K562 (cell line): Measurements from ENCODE around the gene ADAM10. TPM values are rescaled to one million over a fixed set of nuclear protein-coding genes. Genes with fewer than 3 reads are reported as not detected.
A peak's percentile ranks its signal among the peaks of the same experiment; 100 is the strongest.

Experiments used
- ATAC-seq: fragments of 200-7000 bp; cut with Tn5 transposase; 3 replicates; pipeline ENCODE4 v1.9.1; 2020; ENCODE audit warnings: moderate library complexity
- BruUV-seq: library from RNA; stranded (reverse); fragments of 400-500 nt; replicated peaks from 2 replicates; lab custom pipeline; 2021; lab: Mats Ljungman, UMichigan
- CTCF ChIA-PET: fragments of 300-600 bp; formaldehyde crosslinking; extraction: SDS; loops from one replicate; lab custom pipeline; 2021; ENCODE audit warnings: low intra/inter-chr PET ratio; lab: Yijun Ruan, JAX
- POLR2A ChIA-PET: fragments of 300-600, 350-650 bp; sonication (Branson Sonifier 250); formaldehyde crosslinking; extraction: SDS; loops from one replicate; lab custom pipeline; 2021; ENCODE audit warnings: antibody characterized with exemption, inconsistent platforms; lab: Yijun Ruan, JAX
- DNase-seq, 4 experiments: peaks; one replicate each; pipeline versions ENCODE4 v3.0.0 to v3.0.0-alpha.2; 2011 to 2018; ENCODE audit warnings: low spot score in 3 of 4, mixed read lengths in 3 of 4; ENCODE audit errors: extremely low read depth in 1 of 4
- FAIRE-seq: peaks from 2 replicates; lab custom pipeline; 2011; peaks lifted over from hg19 to GRCh38; lab: Jason Lieb, UNC
- H2AFZ ChIP-seq: 2 replicates; pipeline ENCODE4 v1.6.0; 2011; ENCODE audit warnings: low read depth, low read length, control low read depth, inconsistent platforms
- H3K27ac ChIP-seq: fragments of 200-600 bp; 3 replicates; pipeline ENCODE4 v1.8.0; 2011; ENCODE audit warnings: low read depth, mild to moderate bottlenecking, control low read depth, inconsistent platforms, low read length, moderate library complexity, mixed read lengths; ENCODE audit errors: extremely low read depth
- H3K27me3 ChIP-seq, 2 experiments: fragments of 300-600 bp in 1 of 2; 2 replicates in 1 of 2; 3 replicates in 1 of 2; pipeline versions ENCODE4 v1.6.0 to v1.8.0; 2011; ENCODE audit warnings: inconsistent platforms in 2 of 2, low read length in 2 of 2, mild to moderate bottlenecking in 1 of 2, mixed read lengths in 1 of 2, moderate library complexity in 1 of 2; ENCODE audit not compliant: control insufficient read depth in 2 of 2, insufficient read depth in 2 of 2
- H3K36me3 ChIP-seq: fragments of 300-600 bp; 3 replicates; pipeline ENCODE4 v1.8.0; 2011; ENCODE audit warnings: mild to moderate bottlenecking, low read length, inconsistent platforms; ENCODE audit not compliant: control insufficient read depth, insufficient read depth
- H3K4me1 ChIP-seq, 2 experiments: fragments of 200-600 bp in 1 of 2; replicated peaks in 1 of 2; 2 replicates in 1 of 2; 3 replicates in 1 of 2; pipeline versions ENCODE4 v1.5.1 to v1.8.0; 2011; ENCODE audit warnings: inconsistent platforms in 2 of 2, low read length in 2 of 2, mild to moderate bottlenecking in 1 of 2, mixed read lengths in 1 of 2, moderate library complexity in 1 of 2; ENCODE audit not compliant: control insufficient read depth in 2 of 2, insufficient read depth in 2 of 2
- H3K4me2 ChIP-seq: 2 replicates; pipeline ENCODE4 v1.6.1; 2011; ENCODE audit warnings: low read length, control low read depth, inconsistent platforms, mixed read lengths; ENCODE audit not compliant: insufficient read depth
- H3K4me3 ChIP-seq: fragments of 200-600 bp; sonication (generic), shearing (Covaris generic); 2 replicates; pipeline ENCODE4 v1.5.1; 2016; ENCODE audit warnings: control low read depth, inconsistent platforms
- H3K79me2 ChIP-seq: fragments of 200-600 bp; 3 replicates; pipeline ENCODE4 v1.8.0; 2011; ENCODE audit warnings: low read length, inconsistent platforms; ENCODE audit not compliant: control insufficient read depth, insufficient read depth
- H3K9ac ChIP-seq, 2 experiments: 2 replicates each; pipeline versions ENCODE4 v1.6.0 to v1.6.1; 2011; ENCODE audit warnings: low read depth in 2 of 2, low read length in 2 of 2, control low read depth in 1 of 2, inconsistent platforms in 1 of 2, mild to moderate bottlenecking in 1 of 2, mixed read lengths in 1 of 2; ENCODE audit not compliant: insufficient read depth in 1 of 2
- H3K9me1 ChIP-seq: one replicate; pipeline ENCODE4 v1.6.0; 2011; ENCODE audit warnings: inconsistent platforms, mild to moderate bottlenecking, low read length, moderate library complexity; ENCODE audit not compliant: control insufficient read depth, insufficient read depth
- H3K9me3 ChIP-seq: replicated peaks from 2 replicates; pipeline ENCODE4 v1.5.1; 2011; ENCODE audit warnings: low read depth, low read length, inconsistent platforms; ENCODE audit not compliant: control insufficient read depth, insufficient read depth
- H4K20me1 ChIP-seq: replicated peaks from 2 replicates; pipeline ENCODE4 v1.6.1; 2011; ENCODE audit warnings: low read length, inconsistent platforms, mixed read lengths; ENCODE audit not compliant: control insufficient read depth, insufficient read depth
- E4F1 ChIP-seq: fragments of 250-450 bp; sonication (Bioruptor Pico); IDR thresholded peaks from 2 replicates; pipeline ENCODE4 v1.5.0; 2021; ENCODE audit warnings: mild to moderate bottlenecking, borderline replicate concordance
- EP400 ChIP-seq: fragments of 450-650 bp; IDR thresholded peaks from 2 replicates; pipeline ENCODE4 v1.6.1; 2017; ENCODE audit warnings: antibody characterized with exemption, mild to moderate bottlenecking, moderate library complexity
- HMGN3 ChIP-seq: IDR thresholded peaks from 2 replicates; pipeline ENCODE4 v1.6.1; 2011; ENCODE audit warnings: borderline replicate concordance, low read depth, mild to moderate bottlenecking, mixed read lengths, low read length; ENCODE audit not compliant: insufficient read length; ENCODE audit errors: extremely low read depth
- KLF13 ChIP-seq: fragments of 450-650 bp; IDR thresholded peaks from 2 replicates; pipeline ENCODE4 v1.6.1; 2016; ENCODE audit warnings: missing genetic modification characterization, low read depth, mild to moderate bottlenecking, missing compliant biosample characterization, moderate library complexity, borderline replicate concordance
- KLF6 ChIP-seq: fragments of 250-450 bp; sonication (Bioruptor Pico); IDR thresholded peaks from 2 replicates; pipeline ENCODE4 v1.4.0; 2020; ENCODE audit warnings: mild to moderate bottlenecking, moderate library complexity, borderline replicate concordance
- MEIS2 ChIP-seq: fragments of 450-650 bp; IDR thresholded peaks from 2 replicates; pipeline ENCODE4 v1.6.1; 2014; ENCODE audit warnings: mild to moderate bottlenecking; ENCODE audit not compliant: partially characterized antibody
- MTA2 ChIP-seq: fragments of 450-650 bp; IDR thresholded peaks from 2 replicates; pipeline ENCODE4 v1.6.1; 2016; ENCODE audit warnings: low read depth
- NFE2 ChIP-seq: IDR thresholded peaks from 2 replicates; pipeline ENCODE4 v1.6.1; 2014; ENCODE audit warnings: antibody characterized with exemption, low read depth
- USF1 ChIP-seq: sonication (generic); formaldehyde crosslinking; IDR thresholded peaks from 2 replicates; pipeline ENCODE4 v1.9.0; 2022; ENCODE audit warnings: mild to moderate bottlenecking, missing genetic modification reagents
- ZBTB17 ChIP-seq: fragments of 450-650 bp; formaldehyde crosslinking; IDR thresholded peaks from 2 replicates; pipeline ENCODE4 v1.4.0; 2020; ENCODE audit warnings: mild to moderate bottlenecking
- ZBTB34 ChIP-seq: fragments of 250-450 bp; sonication (Bioruptor Pico); IDR thresholded peaks from 2 replicates; pipeline ENCODE4 v1.8.0; 2021; ENCODE audit warnings: mild to moderate bottlenecking, moderate library complexity
- ZBTB8A ChIP-seq: fragments of 450-650 bp; IDR thresholded peaks from 2 replicates; pipeline ENCODE4 v1.6.1; 2018; ENCODE audit warnings: mild to moderate bottlenecking, moderate library complexity; ENCODE audit not compliant: partially characterized antibody
- ZFP30 ChIP-seq: fragments of 250-450 bp; sonication (Bioruptor Pico); IDR thresholded peaks from 2 replicates; pipeline ENCODE4 v1.8.0; 2022; ENCODE audit warnings: moderate library complexity, mild to moderate bottlenecking, inconsistent platforms, borderline replicate concordance
- ZNF707 ChIP-seq: fragments of 250-450 bp; sonication (Bioruptor Pico); conservative IDR thresholded peaks from 2 replicates; pipeline ENCODE4 v1.8.0; 2022; ENCODE audit warnings: inconsistent platforms, mild to moderate bottlenecking, moderate library complexity
- ZNF79 ChIP-seq: fragments of 250-450 bp; sonication (Bioruptor Pico); IDR thresholded peaks from 2 replicates; pipeline ENCODE4 v1.4.0; 2020; ENCODE audit warnings: low read depth, mild to moderate bottlenecking, moderate library complexity
- ZZZ3 ChIP-seq: fragments of 450-650 bp; IDR thresholded peaks from 2 replicates; pipeline ENCODE4 v1.6.1; 2016; ENCODE audit warnings: antibody characterized with exemption, mild to moderate bottlenecking, moderate library complexity
- WGBS: fragments of 100-300 bp; shearing (Covaris generic); methylation state at CpG from one replicate; pipeline ENCODE4 v1.1.6; 2016; ENCODE audit warnings: low coverage, mixed read lengths; ENCODE audit not compliant: insufficient coverage; ENCODE audit errors: missing lambda C conversion rate; 5-methylcytosine and 5-hydroxymethylcytosine counted together
- in situ Hi-C: fragments of 300-500 bp; cut with MboI; formaldehyde crosslinking; loops from 4 replicates; pipeline ENCODE4 v1.15.0; 2018; ENCODE audit warnings: inconsistent platforms, mixed read lengths
- intact Hi-C: fragments of 100-400 bp; cut with micrococcal nuclease; formaldehyde crosslinking; loops from 2 replicates; pipeline ENCODE4 v1.14.2; 2022
- polyA plus RNA-seq, 8 experiments: library from polyadenylated mRNA; depleted of rRNA in 4 of 8; stranded (reverse) in 5 of 8; unstranded in 3 of 8; fragments of >200 nt; fragmentation: Nextera tagmentation in 2 of 8; fragmentation: Illumina TruSeq in 1 of 8; extraction: Ambion mirVana in 2 of 8; extraction: Trizol in 1 of 8; gene quantifications; 2 replicates each; pipeline versions ENCODE4 v1.2.1 to v1.2.3, GENCODE V29; 2011 to 2014; ENCODE audit warnings: inconsistent platforms in 1 of 8, missing spikeins in 1 of 8
- total RNA-seq, 7 experiments: library from RNA; depleted of rRNA in 6 of 7; stranded (reverse); fragments of >200 nt in 6 of 7; fragmentation: Illumina TruSeq in 2 of 7; extraction: Trizol in 2 of 7; gene quantifications; 2 replicates each; pipeline versions ENCODE4 v1.2.1 to v1.2.3, GENCODE V29; 2011 to 2021; ENCODE audit warnings: low replicate concordance in 1 of 7
- TF ChIP-seq, protein P1 (sequence below), 3 experiments: fragments of 200-800 bp in 1 of 3; sonication (Bioruptor generic) in 1 of 3; sonication (generic) in 1 of 3; formaldehyde crosslinking in 1 of 3; IDR thresholded peaks; 2 replicates each; pipeline versions ENCODE4 v1.6.1 to v1.8.0; 2016 to 2022; ENCODE audit warnings: mild to moderate bottlenecking in 2 of 3, missing compliant biosample characterization in 2 of 3, missing genetic modification characterization in 2 of 3, missing genetic modification reagents in 1 of 3

The ADAM10 gene
- total and polyA plus RNA-seq, 9 of the 15 experiments (the other 6 are each of a cell fraction or from before 2014, with no cell fraction given): 11.9 to 152 (median 57.3) TPM

DNA sequence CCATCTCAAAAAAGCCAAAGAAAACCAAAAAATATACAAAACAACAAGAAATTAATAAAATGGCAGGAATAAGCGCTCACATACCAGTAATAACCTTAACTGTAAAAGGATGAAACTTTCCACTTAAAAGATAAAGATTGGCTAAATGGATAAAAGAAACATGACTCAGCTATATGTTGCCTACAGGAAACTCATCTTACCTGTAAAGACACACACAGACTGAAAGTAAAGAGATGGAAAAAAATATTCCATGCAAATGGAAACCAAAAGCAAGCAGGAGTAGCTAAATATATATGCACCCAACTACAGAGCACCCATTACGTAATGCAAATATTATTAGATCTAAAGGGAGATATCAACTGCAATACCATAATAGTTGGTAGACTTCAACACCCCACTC lies 49.7 kb downstream of the ADAM10 start:
- 94% methylated on average over 2 of the region's 2 CpGs for WGBS
- no peaks in the 10 kb centered on the region for H3K27me3 ChIP-seq
- no peak for ATAC-seq
- H3K9ac ChIP-seq: no peak overlapping the region
- no peak for FAIRE-seq
- CTCF ChIA-PET: no interaction called here
- intact Hi-C loops (no loop called here), in situ Hi-C loops (no loop called here)
- peaks cover 12% of the 10 kb centered on the region; the same call in 1 of the 2 replicates for H3K9me3 ChIP-seq
- H2AFZ ChIP-seq: no peak overlapping the region
- H4K20me1 ChIP-seq: no peaks in the 10 kb centered on the region
- no TSS peak for BruUV-seq
- H3K79me2 ChIP-seq: peaks cover 95% of the 10 kb centered on the region
- DNase-seq: no peak
- H3K4me3 ChIP-seq: no peak overlapping the region
- no peaks in the 10 kb centered on the region for H3K9me1 ChIP-seq
- POLR2A ChIA-PET: no interaction called here
- peaks cover 23% of the 10 kb centered on the region; the same call in 2 of the 3 replicates for H3K36me3 ChIP-seq
- H3K4me2 ChIP-seq: no peak overlapping the region
- no peaks in the 10 kb centered on the region; a peak in 2 of 5 replicates for H3K4me1 ChIP-seq
- no peak overlapping the region for H3K27ac ChIP-seq
- no peak for TF ChIP-seq ZNF79 (CRISPR knock-in tag)
- TF ChIP-seq ZFP30 (CRISPR knock-in tag): no peak
- TF ChIP-seq MTA2: no peak
- TF ChIP-seq KLF6 (CRISPR knock-in tag): no peak
- no peak for TF ChIP-seq USF1 (CRISPR knock-in tag)
- TF ChIP-seq EP400: no peak
- TF ChIP-seq, protein P1, sequence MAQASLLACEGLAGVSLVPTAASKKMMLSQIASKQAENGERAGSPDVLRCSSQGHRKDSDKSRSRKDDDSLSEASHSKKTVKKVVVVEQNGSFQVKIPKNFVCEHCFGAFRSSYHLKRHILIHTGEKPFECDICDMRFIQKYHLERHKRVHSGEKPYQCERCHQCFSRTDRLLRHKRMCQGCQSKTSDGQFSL (CRISPR knock-in tag; IDR thresholded peaks at IDR 0.05): no peak
- TF ChIP-seq, protein P1 (tag; IDR thresholded peaks at IDR 0.05): no peak
- TF ChIP-seq ZBTB17: no peak
- TF ChIP-seq HMGN3: no peak
- TF ChIP-seq ZBTB8A: no peak
- no peak for TF ChIP-seq E4F1 (CRISPR knock-in tag)
- no peak for TF ChIP-seq MEIS2
- TF ChIP-seq ZNF707 (CRISPR knock-in tag): 0 out of 2 replicates have a peak, but pooled peaks have one; percentile 53
- peak; percentile 66; the same call in 1 of the 2 replicates for TF ChIP-seq NFE2
- no peak for TF ChIP-seq KLF13 (tag)
- TF ChIP-seq ZBTB34 (CRISPR knock-in tag): no peak
- no peak for TF ChIP-seq ZZZ3
